ENCODE measurements around the gene VPS26C. TPM values are rescaled to one million over a fixed set of nuclear protein-coding genes. Genes with fewer than 3 reads are reported as not detected.

VPS26C gene
- total RNA-seq, 1 experiment from 2014 or later = 56.2 TPM

DNA sequence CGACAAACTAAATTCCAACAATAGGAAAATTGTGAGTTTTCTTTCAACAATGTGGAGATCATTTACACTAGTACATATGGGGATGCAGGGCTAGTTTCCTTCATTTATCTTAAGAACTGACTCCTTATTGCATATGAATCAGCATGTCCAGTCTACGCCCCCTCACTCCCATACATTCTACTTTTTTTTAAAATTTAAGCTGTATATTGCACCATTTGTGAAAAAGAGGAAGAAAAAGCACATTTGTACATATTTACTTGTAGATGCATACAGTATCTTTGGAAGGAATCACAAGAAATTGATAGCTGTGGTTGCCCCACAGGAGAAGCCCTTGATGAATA lies 15.9 kb downstream of the VPS26C start:
- H3K27me3 ChIP-seq (ENCODE audit: control insufficient read depth, insufficient read depth, low read length) = no peaks in the 10 kb centered on the region
- H3K4me3 ChIP-seq (ENCODE audit: insufficient read depth, low read depth, low read length) = no peak overlapping the region
- H3K36me3 ChIP-seq (replicated peaks; ENCODE audit: control insufficient read depth, insufficient read depth, low read length) = no peaks in the 10 kb centered on the region
- DNase-seq = no peak

DNA sequence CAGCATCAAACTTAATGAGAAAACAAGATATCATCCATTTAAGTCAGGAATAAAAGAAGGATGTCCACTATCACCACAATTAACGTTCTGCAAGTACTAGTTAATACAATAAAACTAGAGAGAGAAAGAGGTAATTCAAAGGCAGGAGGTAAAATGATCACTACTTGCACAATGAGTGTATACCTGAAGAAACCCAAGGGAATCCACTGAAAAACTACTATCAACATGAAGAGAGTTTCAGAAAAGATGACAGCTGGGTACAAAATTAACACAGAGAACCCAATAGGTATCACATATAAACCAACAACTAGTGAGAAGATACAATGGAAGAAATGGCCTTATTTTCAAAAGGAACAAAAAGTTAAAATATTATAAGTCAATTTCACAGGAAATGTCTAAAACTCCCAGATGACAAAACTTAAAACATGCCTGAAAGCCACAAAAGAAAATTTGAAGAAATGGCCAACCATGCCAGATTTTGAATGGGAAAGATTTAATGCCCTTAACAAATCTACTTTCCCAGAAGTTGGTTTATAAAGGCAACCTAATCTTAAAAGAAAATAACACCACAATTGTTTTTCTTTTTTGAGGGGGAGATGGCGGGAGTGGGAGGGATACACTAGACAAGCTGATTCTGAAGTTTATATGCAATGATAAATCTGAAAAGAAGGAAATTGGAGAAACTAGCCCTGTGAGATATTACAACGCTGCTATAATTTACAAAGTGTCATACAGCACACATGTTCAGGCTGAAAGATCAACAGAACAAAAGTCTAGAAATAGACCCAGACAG lies 17.8 kb downstream of the VPS26C start:
- H3K27me3 ChIP-seq (ENCODE audit: control insufficient read depth, insufficient read depth, low read length) = no peaks in the 10 kb centered on the region
- no peaks in the 10 kb centered on the region for H3K36me3 ChIP-seq (replicated peaks; ENCODE audit: control insufficient read depth, insufficient read depth, low read length)
- no peak for DNase-seq
- H3K4me3 ChIP-seq (ENCODE audit: insufficient read depth, low read depth, low read length) = no peak overlapping the region

DNA sequence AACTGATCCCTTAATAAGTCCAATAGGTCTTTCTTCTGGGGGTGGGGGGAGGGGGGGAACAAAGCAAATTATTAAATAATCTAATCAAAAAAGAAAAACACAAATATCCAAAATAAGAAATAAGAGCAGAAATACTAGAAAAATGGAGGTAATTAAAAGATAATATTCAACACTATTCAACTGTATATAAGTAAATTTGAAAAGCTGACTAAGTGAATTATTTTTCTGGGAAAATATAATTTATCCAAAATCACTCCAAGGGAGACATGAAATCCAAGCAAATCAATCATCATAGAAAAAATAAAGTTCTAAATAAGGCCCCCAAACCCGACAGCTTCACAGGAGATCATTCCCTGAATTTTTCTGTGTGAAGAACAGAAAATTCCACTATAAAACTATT lies 18.8 kb downstream of the VPS26C start:
- Histone ChIP-seq H3K36me3 (replicated peaks; ENCODE audit: control insufficient read depth, insufficient read depth, low read length) (no peaks in the 10 kb centered on the region), H3K4me3 (ENCODE audit: insufficient read depth, low read depth, low read length) (no peak overlapping the region), H3K27me3 (ENCODE audit: control insufficient read depth, insufficient read depth, low read length) (no peaks in the 10 kb centered on the region)
- DNase-seq = no peak

- Histone ChIP-seq H3K36me3 (replicated peaks; ENCODE audit: control insufficient read depth, insufficient read depth, low read length) (no peaks in the 10 kb centered on the region; the same call in 1 of the 2 replicates), H3K27me3 (ENCODE audit: control insufficient read depth, insufficient read depth, low read length) (no peaks in the 10 kb centered on the region), H3K4me3 (ENCODE audit: insufficient read depth, low read depth, low read length) (no peak overlapping the region)
- peak; percentile 51 for DNase-seq
These were observed 22.0 kb downstream of the VPS26C start for GRCh38 chr21:37245151-37245550.

DNA sequence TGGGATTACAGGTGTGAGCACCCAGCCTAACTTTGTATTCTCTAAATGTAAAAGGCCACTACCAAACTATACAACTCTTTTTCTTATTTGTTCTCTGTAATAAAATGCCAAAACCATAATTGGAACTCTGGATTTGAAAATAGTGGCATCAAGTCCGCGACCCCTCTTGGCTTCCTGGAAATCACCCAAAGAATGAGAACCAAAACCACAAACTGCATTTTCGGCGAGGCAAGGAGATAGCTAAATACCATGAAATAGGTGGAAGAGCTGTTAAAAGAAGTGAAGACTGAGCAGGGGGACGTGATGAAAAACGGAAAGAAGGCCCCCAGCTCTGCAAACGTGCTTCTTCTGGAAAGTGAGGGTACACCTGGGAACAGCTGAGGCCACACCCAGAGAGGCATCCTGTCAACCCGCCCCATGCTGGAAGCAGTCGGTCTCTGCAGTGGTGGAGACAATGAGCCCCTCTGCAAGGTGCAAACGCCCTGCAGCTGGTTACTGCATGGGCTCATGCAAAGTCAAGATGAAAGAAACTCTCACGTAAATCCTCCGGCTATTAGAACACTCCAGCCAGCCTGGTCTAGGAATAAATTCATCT lies 22.5 kb downstream of the VPS26C start:
- Histone ChIP-seq H3K36me3 (replicated peaks; ENCODE audit: control insufficient read depth, insufficient read depth, low read length) (no peaks in the 10 kb centered on the region; the same call in 1 of the 2 replicates), H3K27me3 (ENCODE audit: control insufficient read depth, insufficient read depth, low read length) (no peaks in the 10 kb centered on the region), H3K4me3 (ENCODE audit: insufficient read depth, low read depth, low read length) (no peak overlapping the region)
- DNase-seq = peak; percentile 55

DNA sequence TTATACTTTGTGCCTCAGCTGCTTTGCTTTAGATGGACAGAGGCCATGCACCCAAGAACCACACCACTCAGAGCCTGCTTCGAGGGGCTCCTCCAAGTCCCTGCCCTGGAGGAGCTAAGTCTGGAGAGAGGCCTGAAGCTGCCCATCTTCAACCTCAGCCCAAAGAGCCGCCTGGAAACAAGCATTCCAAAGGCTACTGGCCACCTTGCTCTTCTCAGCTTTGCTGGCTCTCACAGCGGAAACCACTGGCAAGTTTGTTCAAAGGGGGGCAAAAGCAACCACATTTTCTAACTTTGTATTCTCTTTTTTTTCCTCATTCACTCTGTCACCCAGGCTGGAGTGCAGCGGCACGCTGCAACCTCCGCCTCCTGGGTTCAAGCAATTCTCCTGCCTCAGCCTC lies 23.2 kb downstream of the VPS26C start:
- Histone ChIP-seq H3K36me3 (replicated peaks; ENCODE audit: control insufficient read depth, insufficient read depth, low read length) (no peaks in the 10 kb centered on the region; the same call in 1 of the 2 replicates), H3K4me3 (ENCODE audit: insufficient read depth, low read depth, low read length) (no peak overlapping the region), H3K27me3 (ENCODE audit: control insufficient read depth, insufficient read depth, low read length) (no peaks in the 10 kb centered on the region)
- DNase-seq = no peak

DNA sequence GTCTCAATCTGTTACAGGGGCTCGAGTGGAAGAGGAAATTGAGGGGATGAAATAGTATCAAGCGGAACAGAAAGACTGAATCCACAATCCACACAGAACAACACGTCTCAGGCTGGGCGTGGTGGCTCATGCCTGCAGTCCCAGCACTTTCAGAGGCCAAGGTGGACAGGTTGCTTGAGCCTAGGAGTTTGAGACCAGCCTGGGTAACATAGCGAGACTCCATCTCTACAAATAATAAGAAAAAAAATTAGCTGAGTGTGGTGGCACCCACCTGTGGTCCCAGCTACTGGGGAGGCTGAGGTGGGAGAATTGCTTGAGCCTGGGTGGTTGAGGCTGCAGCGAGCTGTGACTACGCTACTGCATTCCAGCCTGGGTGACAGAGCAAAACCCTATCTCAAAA lies 25.7 kb downstream of the VPS26C start:
- no peak overlapping the region for H3K4me3 ChIP-seq (ENCODE audit: insufficient read depth, low read depth, low read length)
- no peaks in the 10 kb centered on the region; the same call in none of the 2 replicates for H3K36me3 ChIP-seq (replicated peaks; ENCODE audit: control insufficient read depth, insufficient read depth, low read length)
- DNase-seq = no peak
- H3K27me3 ChIP-seq (ENCODE audit: control insufficient read depth, insufficient read depth, low read length) = no peaks in the 10 kb centered on the region

- no peaks in the 10 kb centered on the region; the same call in none of the 2 replicates for H3K36me3 ChIP-seq (replicated peaks; ENCODE audit: control insufficient read depth, insufficient read depth, low read length)
- DNase-seq = no peak
- no peaks in the 10 kb centered on the region for H3K27me3 ChIP-seq (ENCODE audit: control insufficient read depth, insufficient read depth, low read length)
- no peak overlapping the region for H3K4me3 ChIP-seq (ENCODE audit: insufficient read depth, low read depth, low read length)
These were observed 26.2 kb downstream of the VPS26C start for GRCh38 chr21:37240978-37241377.

- Histone ChIP-seq H3K27me3 (ENCODE audit: control insufficient read depth, insufficient read depth, low read length) (no peaks in the 10 kb centered on the region), H3K4me3 (ENCODE audit: insufficient read depth, low read depth, low read length) (no peak overlapping the region), H3K36me3 (replicated peaks; ENCODE audit: control insufficient read depth, insufficient read depth, low read length) (peaks cover 1% of the 10 kb centered on the region)
- DNase-seq = no peak
These were observed 29.4 kb downstream of the VPS26C start for GRCh38 chr21:37237764-37238163.

DNA sequence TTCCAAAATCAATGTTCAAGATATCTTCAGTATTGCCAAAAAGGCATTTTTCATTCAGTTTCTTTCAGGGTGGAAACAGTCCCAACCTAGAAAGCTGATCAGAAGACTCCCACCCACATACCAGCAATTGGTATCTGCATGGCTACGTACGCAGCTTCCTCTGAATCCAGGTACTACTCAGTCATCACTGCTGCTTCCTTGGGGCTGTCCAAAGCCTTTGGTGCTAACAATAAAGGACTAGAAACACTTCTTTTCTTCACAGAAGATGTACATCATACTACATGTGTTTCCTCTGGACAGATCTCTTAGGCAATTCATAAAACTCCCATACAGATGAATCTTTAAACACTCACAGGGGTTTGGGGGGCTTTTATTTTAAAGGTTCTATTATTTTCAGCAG lies 29.8 kb downstream of the VPS26C start:
- Histone ChIP-seq H3K36me3 (replicated peaks; ENCODE audit: control insufficient read depth, insufficient read depth, low read length) (peaks cover 1% of the 10 kb centered on the region), H3K4me3 (ENCODE audit: insufficient read depth, low read depth, low read length) (no peak overlapping the region), H3K27me3 (ENCODE audit: control insufficient read depth, insufficient read depth, low read length) (no peaks in the 10 kb centered on the region)
- no peak for DNase-seq

DNA sequence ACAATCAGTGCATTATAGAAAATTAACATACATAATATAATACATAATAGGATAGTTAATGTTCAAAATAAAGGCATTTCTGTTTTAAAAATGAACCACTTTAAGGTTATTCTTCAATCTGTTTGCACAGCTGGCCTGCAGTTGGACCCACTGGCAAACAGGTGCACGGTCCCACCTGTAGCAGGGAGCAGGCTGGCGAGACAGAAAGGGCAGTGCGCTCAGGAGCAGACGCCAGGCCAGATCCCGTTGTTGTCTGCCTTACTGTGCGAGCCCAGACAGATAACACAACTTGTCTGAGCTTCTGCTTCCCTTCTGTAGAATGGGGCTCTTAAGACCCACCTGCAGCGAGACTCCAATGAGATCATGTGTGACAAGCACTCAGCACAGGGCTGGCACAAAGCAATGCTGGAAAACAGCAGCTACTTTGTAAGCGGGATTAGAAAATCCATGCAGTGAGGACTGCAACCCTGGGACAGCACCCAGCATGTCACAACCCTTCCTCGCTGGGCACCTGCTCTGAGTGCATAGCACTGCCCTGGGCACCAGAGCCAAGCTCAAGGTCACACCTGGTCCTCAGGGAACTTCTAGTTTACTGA lies 33.5 kb downstream of the VPS26C start:
- peaks cover 11% of the 10 kb centered on the region for H3K36me3 ChIP-seq (replicated peaks; ENCODE audit: control insufficient read depth, insufficient read depth, low read length)
- no peak for DNase-seq
- H3K27me3 ChIP-seq (ENCODE audit: control insufficient read depth, insufficient read depth, low read length) = no peaks in the 10 kb centered on the region
- H3K4me3 ChIP-seq (ENCODE audit: insufficient read depth, low read depth, low read length) = no peak overlapping the region

- peaks cover 20% of the 10 kb centered on the region for H3K36me3 ChIP-seq (replicated peaks; ENCODE audit: control insufficient read depth, insufficient read depth, low read length)
These were observed 34.7 kb downstream of the VPS26C start for GRCh38 chr21:37232274-37233018.

DNA sequence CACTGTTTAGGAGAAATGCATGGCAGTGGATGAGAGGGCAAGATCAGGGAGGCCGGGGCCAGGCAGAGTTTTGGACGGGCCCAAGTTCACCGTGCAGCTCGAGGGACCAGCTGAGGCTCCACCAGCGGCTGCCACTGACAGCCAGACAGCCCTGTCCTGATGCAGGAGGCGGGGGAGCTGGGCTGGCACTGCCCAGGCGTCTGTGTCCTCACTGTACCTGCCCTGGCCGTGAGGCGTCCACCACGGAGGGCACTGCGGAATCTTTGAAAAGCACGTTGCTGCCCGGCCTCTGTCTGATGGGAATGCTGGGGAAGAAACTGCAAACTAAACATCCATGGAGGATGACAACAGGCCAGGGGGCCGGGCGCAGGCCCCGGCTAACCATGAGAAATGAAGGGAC lies 35.5 kb downstream of the VPS26C start:
- no peak for DNase-seq
- Histone ChIP-seq H3K27me3 (ENCODE audit: control insufficient read depth, insufficient read depth, low read length) (no peaks in the 10 kb centered on the region), H3K36me3 (replicated peaks; ENCODE audit: control insufficient read depth, insufficient read depth, low read length) (peaks cover 26% of the 10 kb centered on the region), H3K4me3 (ENCODE audit: insufficient read depth, low read depth, low read length) (no peak overlapping the region)

More at GRCh38 chr21:37232274-37233018, 34.7 kb downstream of the VPS26C start:
- DNase-seq = no peak
- Histone ChIP-seq H3K27me3 (ENCODE audit: control insufficient read depth, insufficient read depth, low read length) (no peaks in the 10 kb centered on the region), H3K4me3 (ENCODE audit: insufficient read depth, low read depth, low read length) (no peak overlapping the region)

- Histone ChIP-seq H3K36me3 (replicated peaks; ENCODE audit: control insufficient read depth, insufficient read depth, low read length) (peaks cover 28% of the 10 kb centered on the region), H3K4me3 (ENCODE audit: insufficient read depth, low read depth, low read length) (no peak overlapping the region), H3K27me3 (ENCODE audit: control insufficient read depth, insufficient read depth, low read length) (no peaks in the 10 kb centered on the region)
- DNase-seq = no peak
These were observed 35.9 kb downstream of the VPS26C start for GRCh38 chr21:37231249-37231645.
